ENCODE data around the gene LENG9.

DNA sequence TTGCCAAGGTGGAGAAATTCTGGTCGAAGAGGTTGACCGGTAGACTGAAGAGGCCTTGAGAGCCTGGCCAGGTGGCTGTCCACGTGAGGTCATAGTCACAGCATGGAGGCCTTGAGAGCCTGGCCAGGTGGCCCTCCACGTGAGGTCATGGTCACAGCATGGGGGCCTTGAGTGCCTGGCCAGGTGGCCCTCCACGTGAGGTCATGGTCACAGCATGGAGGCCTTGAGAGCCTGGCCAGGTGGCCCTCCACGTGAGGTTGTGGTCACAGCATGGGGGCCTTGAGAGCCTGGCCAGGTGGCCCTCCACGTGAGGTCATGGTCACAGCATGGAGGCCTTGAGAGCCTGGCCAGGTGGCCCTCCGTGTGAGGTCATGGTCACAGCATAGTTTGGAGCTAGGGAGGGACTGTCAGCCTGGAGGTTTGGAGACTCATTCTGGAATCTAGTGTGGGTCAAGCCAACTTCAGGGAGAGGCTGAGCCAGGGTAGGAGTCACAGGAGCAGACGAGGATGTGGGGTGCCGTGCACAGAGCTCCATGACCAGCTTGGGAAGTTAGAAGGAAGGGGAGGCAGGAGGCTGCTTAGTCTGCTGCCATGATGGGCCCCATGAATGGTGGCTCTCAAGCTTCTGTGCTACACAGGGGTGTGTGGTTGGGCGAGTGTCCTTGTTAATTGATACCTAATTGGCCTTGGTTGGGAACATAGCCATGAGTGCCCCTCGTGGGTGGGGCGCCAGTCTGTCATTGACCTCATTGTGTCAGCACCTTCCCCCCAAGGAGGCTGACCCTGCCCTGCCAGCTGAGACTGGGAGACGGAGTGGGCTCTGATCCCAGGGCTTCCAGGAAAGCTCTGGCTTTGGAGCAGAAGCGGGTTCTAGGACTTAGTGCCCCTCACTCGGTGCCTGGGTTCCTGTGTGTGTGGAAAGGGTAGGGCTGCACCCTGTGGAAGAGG, 4.0 kb downstream of the LENG9 start:
- TF ChIP-seq, protein P1, sequence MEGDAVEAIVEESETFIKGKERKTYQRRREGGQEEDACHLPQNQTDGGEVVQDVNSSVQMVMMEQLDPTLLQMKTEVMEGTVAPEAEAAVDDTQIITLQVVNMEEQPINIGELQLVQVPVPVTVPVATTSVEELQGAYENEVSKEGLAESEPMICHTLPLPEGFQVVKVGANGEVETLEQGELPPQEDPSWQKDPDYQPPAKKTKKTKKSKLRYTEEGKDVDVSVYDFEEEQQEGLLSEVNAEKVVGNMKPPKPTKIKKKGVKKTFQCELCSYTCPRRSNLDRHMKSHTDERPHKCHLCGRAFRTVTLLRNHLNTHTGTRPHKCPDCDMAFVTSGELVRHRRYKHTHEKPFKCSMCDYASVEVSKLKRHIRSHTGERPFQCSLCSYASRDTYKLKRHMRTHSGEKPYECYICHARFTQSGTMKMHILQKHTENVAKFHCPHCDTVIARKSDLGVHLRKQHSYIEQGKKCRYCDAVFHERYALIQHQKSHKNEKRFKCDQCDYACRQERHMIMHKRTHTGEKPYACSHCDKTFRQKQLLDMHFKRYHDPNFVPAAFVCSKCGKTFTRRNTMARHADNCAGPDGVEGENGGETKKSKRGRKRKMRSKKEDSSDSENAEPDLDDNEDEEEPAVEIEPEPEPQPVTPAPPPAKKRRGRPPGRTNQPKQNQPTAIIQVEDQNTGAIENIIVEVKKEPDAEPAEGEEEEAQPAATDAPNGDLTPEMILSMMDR (IDR thresholded peaks at IDR 0.05), result no peak
- no peak for TF ChIP-seq POLR2A (IDR thresholded peaks at IDR 0.05)

Data from testis (tissue), 2 donors.